HEK293T (cell line): Measurements from ENCODE around the gene ADIPOQ.
"Not testable (repeated sequence)": the region's sequence is repeated elsewhere in the genome, so short reads cannot be mapped to it uniquely, and the experiment has no call there.

Experiments used
- CTCF ChIA-PET: fragments of 350-600 bp; formaldehyde crosslinking; extraction: SDS; loops from one replicate; lab custom pipeline; 2021; ENCODE audit warnings: antibody characterized with exemption, inconsistent platforms; lab: Yijun Ruan, JAX
- POLR2A ChIA-PET: fragments of 350-600 bp; formaldehyde crosslinking; extraction: SDS; loops from one replicate; lab custom pipeline; 2020; ENCODE audit warnings: antibody characterized with exemption, inconsistent platforms; lab: Yijun Ruan, JAX
- DNase-seq: peaks from one replicate; pipeline ENCODE4 v3.0.0; 2012; ENCODE audit warnings: mixed read lengths; ENCODE audit errors: extremely low spot score
- ARNT ChIP-seq: fragments of 450-650 bp; IDR thresholded peaks from 2 replicates; pipeline ENCODE4 v1.6.1; 2017; ENCODE audit warnings: mild to moderate bottlenecking
- BHLHE40 ChIP-seq: fragments of 450-650 bp; IDR thresholded peaks from 2 replicates; pipeline ENCODE4 v1.6.1; 2016; ENCODE audit warnings: mild to moderate bottlenecking, moderate library complexity, borderline replicate concordance
- CTBP1 ChIP-seq: fragments of 450-650 bp; IDR thresholded peaks from 2 replicates; pipeline ENCODE4 v1.6.1; 2016; ENCODE audit warnings: borderline replicate concordance
- ELF4 ChIP-seq: fragments of 450-650 bp; IDR thresholded peaks from 2 replicates; pipeline ENCODE4 v1.6.1; 2017; ENCODE audit warnings: antibody characterized with exemption
- FOXA1 ChIP-seq: fragments of 450-650 bp; IDR thresholded peaks from 2 replicates; pipeline ENCODE4 v1.6.1; 2016; ENCODE audit warnings: mild to moderate bottlenecking
- FOXK2 ChIP-seq: fragments of 450-650 bp; IDR thresholded peaks from 2 replicates; pipeline ENCODE4 v1.6.1; 2016; ENCODE audit warnings: mild to moderate bottlenecking
- FOXM1 ChIP-seq: fragments of 450-650 bp; IDR thresholded peaks from 2 replicates; pipeline ENCODE4 v1.6.1; 2017; ENCODE audit warnings: mild to moderate bottlenecking, borderline replicate concordance
- HDGF ChIP-seq: fragments of 450-650 bp; IDR thresholded peaks from 2 replicates; pipeline ENCODE4 v1.6.1; 2017; ENCODE audit warnings: antibody characterized with exemption, borderline replicate concordance
- L3MBTL2 ChIP-seq: fragments of 450-650 bp; conservative IDR thresholded peaks from 2 replicates; pipeline ENCODE4 v1.6.1; 2016; ENCODE audit warnings: mild to moderate bottlenecking
- LEF1 ChIP-seq: fragments of 450-650 bp; IDR thresholded peaks from 2 replicates; pipeline ENCODE4 v1.6.1; 2017; ENCODE audit warnings: mild to moderate bottlenecking, borderline replicate concordance
- NFRKB ChIP-seq: fragments of 450-650 bp; IDR thresholded peaks from 2 replicates; pipeline ENCODE4 v1.6.1; 2016; ENCODE audit warnings: mild to moderate bottlenecking, moderate library complexity
- SP1 ChIP-seq: fragments of 450-650 bp; IDR thresholded peaks from 2 replicates; pipeline ENCODE4 v1.6.1; 2017
- SUZ12 ChIP-seq: fragments of 450-650 bp; IDR thresholded peaks from 2 replicates; pipeline ENCODE4 v1.6.1; 2016; ENCODE audit warnings: mild to moderate bottlenecking
- TARDBP ChIP-seq: fragments of 450-650 bp; IDR thresholded peaks from 2 replicates; pipeline ENCODE4 v1.6.1; 2016
- ZNF384 ChIP-seq: fragments of 450-650 bp; IDR thresholded peaks from 2 replicates; pipeline ENCODE4 v1.6.1; 2016
- TF ChIP-seq, protein P1 (sequence below): fragments of 450-650 bp; IDR thresholded peaks from 2 replicates; pipeline ENCODE4 v1.6.1; 2016

The ADIPOQ gene

DNA sequence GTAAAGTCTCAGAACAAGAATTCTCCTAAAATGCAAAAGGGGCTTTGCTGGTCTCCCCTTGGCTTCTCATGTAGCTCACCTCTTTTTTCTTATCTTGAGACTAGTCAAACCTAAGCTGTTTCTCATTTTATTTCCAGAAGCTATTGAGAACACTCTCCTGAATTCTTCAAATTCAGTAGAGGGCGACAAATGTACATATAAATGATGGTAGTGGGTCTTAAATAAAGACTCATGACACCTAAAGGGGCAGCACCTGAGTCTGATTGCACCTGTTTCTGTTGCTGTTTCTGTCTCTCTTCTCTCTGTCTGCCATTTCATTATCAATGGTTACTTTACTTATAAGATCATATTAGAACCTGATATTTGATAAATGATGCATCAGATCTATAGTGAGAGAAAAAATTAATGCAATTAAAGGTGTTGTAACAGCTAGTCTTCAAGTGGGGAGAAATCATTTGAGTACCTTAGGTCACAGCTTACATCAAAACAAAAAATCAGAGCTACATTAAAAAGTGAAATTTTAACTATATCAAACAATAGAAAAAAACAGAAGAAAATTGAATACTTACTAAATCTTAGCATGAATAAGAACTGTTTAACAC is 7.0 kb downstream of the ADIPOQ start:
- DNase-seq, result peak; percentile 14
- ChIA-PET POLR2A (interaction anchor here (1.1 kb wide), 1 partner anchor 82 kb away, joined by 4 read pairs; no protein-coding TSS in a partner anchor), CTCF (interaction anchor here (0.8 to 1.5 kb wide), 6 partner anchors 11 to 317 kb away, joined by 3 to 11 read pairs (median 4); partner anchors contain the start of gene ST6GAL1)
- TF ChIP-seq HDGF, result no peak
- TF ChIP-seq, protein P1, sequence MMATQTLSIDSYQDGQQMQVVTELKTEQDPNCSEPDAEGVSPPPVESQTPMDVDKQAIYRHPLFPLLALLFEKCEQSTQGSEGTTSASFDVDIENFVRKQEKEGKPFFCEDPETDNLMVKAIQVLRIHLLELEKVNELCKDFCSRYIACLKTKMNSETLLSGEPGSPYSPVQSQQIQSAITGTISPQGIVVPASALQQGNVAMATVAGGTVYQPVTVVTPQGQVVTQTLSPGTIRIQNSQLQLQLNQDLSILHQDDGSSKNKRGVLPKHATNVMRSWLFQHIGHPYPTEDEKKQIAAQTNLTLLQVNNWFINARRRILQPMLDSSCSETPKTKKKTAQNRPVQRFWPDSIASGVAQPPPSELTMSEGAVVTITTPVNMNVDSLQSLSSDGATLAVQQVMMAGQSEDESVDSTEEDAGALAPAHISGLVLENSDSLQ, result no peak
- no peak for TF ChIP-seq L3MBTL2
- TF ChIP-seq FOXA1, result no peak
- no peak for TF ChIP-seq LEF1

DNA sequence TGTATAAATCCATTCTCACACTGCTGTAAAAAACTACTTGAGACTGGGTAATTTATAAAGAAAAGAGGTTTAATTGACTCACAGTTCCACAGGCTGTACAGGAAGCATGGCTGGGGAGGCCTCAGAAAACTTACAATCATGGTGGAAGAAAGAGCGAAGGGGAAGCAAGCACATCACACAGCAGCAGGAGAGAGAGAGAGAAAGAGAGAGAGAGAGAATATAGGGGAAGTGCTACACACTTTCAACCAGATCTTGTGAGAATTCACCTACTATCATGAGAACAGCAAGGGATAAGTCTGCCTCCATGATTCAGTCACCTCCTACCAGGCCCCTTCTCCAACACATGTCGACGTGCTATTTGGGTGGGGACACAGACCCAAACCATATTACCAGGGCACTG is 9.3 kb downstream of the ADIPOQ start:
- CTCF ChIA-PET, result not testable (repeated sequence)

DNA sequence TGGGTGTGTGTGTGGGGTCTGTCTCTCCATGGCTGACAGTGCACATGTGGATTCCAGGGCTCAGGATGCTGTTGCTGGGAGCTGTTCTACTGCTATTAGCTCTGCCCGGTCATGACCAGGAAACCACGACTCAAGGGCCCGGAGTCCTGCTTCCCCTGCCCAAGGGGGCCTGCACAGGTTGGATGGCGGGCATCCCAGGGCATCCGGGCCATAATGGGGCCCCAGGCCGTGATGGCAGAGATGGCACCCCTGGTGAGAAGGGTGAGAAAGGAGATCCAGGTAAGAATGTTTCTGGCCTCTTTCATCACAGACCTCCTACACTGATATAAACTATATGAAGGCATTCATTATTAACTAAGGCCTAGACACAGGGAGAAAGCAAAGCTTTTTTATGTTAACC is 10.5 kb downstream of the ADIPOQ start:
- TF ChIP-seq ARNT (no peak), FOXK2 (no peak), ZNF384 (no peak), L3MBTL2 (no peak), NFRKB (no peak), CTBP1 (no peak), HDGF (no peak), SP1 (no peak), SUZ12 (no peak), BHLHE40 (no peak), FOXM1 (no peak), FOXA1 (no peak), ELF4 (no peak), TARDBP (no peak), LEF1 (no peak)
- TF ChIP-seq, protein P1, result no peak
- ChIA-PET CTCF (no interaction called here), POLR2A (no interaction called here)

More for the DNA sequence above, 9.3 kb downstream of the ADIPOQ start:
- DNase-seq, POLR2A ChIA-PET: not testable (repeated sequence)

DNA sequence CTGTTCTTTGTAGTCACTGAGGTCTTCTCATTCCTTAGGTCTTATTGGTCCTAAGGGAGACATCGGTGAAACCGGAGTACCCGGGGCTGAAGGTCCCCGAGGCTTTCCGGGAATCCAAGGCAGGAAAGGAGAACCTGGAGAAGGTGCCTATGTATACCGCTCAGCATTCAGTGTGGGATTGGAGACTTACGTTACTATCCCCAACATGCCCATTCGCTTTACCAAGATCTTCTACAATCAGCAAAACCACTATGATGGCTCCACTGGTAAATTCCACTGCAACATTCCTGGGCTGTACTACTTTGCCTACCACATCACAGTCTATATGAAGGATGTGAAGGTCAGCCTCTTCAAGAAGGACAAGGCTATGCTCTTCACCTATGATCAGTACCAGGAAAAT is 11.6 kb downstream of the ADIPOQ start:
- TF ChIP-seq ARNT, result no peak
- no peak for TF ChIP-seq CTBP1
- TF ChIP-seq L3MBTL2, result no peak
- no peak for TF ChIP-seq LEF1
- TF ChIP-seq SUZ12, result no peak
- no peak for TF ChIP-seq ZNF384
- no peak for TF ChIP-seq SP1
- no peak for TF ChIP-seq TARDBP
- TF ChIP-seq ELF4, result no peak
- no peak for TF ChIP-seq FOXA1
- DNase-seq, result no peak
- ChIA-PET CTCF (no interaction called here), POLR2A (no interaction called here)

More for the DNA sequence above, 10.5 kb downstream of the ADIPOQ start:
- no peak for DNase-seq

DNA sequence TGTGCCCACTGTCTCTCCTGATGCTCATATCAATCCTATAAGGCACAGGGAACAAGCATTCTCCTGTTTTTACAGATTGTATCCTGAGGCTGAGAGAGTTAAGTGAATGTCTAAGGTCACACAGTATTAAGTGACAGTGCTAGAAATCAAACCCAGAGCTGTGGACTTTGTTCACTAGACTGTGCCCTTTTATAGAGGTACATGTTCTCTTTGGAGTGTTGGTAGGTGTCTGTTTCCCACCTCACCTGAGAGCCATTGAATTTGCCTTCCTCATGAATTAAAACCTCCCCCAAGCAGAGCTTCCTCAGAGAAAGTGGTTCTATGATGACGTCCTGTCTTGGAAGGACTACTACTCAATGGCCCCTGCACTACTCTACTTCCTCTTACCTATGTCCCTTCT is 12.4 kb downstream of the ADIPOQ start:
- ChIA-PET CTCF (no interaction called here), POLR2A (no interaction called here)
- no peak for TF ChIP-seq FOXM1
- TF ChIP-seq TARDBP, result no peak
- no peak for TF ChIP-seq FOXK2
- TF ChIP-seq SP1, result no peak
- TF ChIP-seq ZNF384, result no peak
- no peak for TF ChIP-seq BHLHE40
- no peak for TF ChIP-seq FOXA1
- TF ChIP-seq L3MBTL2, result no peak
- no peak for TF ChIP-seq SUZ12
- TF ChIP-seq LEF1, result no peak
- no peak for DNase-seq

- ChIA-PET POLR2A (interaction anchor here (1.2 kb wide), 1 partner anchor 31 kb away, joined by 3 read pairs; no protein-coding TSS in a partner anchor), CTCF (no interaction called here)
- no peak for DNase-seq
- no peak for TF ChIP-seq FOXA1
Observed at GRCh38 chr3:186857743-186858142, 15.2 kb downstream of the ADIPOQ start.

GRCh38 chr3:186865215-186865853 is 22.8 kb downstream of the ADIPOQ start:
- CTCF ChIA-PET, DNase-seq, POLR2A ChIA-PET: not testable (repeated sequence)

- DNase-seq, CTCF ChIA-PET, POLR2A ChIA-PET: not testable (repeated sequence)
Observed at GRCh38 chr3:186866095-186866494, 23.6 kb downstream of the ADIPOQ start.
